H1 (cell line): ENCODE measurements around the gene ASTN2. TPM values are rescaled to one million over a fixed set of nuclear protein-coding genes. Genes with fewer than 3 reads are reported as not detected.

ENCODE experiments used
- CTCF ChIA-PET: fragments of 300-600 bp; sonication (Branson Sonifier 250); formaldehyde crosslinking; loops from one replicate; lab custom pipeline; 2021; ENCODE audit not compliant: partially characterized antibody; lab: Charles Lee
- POLR2A ChIA-PET: fragments of 300-600 bp; sonication (Branson Sonifier 250); formaldehyde crosslinking; loops from one replicate; lab custom pipeline; 2021; ENCODE audit warnings: inconsistent platforms; ENCODE audit not compliant: partially characterized antibody; lab: Charles Lee
- DNase-seq, 2 experiments: peaks; one replicate each; pipeline versions ENCODE4 v3.0.0 to v3.0.0-alpha.2; 2010 to 2022; ENCODE audit warnings: low spot score in 2 of 2, low read depth in 1 of 2, mixed read lengths in 1 of 2
- FAIRE-seq: peaks from 2 replicates; lab custom pipeline; 2011; peaks lifted over from hg19 to GRCh38; lab: Jason Lieb, UNC
- H2AFZ ChIP-seq: 2 replicates; pipeline ENCODE4 v1.8.1; 2012; ENCODE audit warnings: low read length, inconsistent platforms
- H2AK5ac ChIP-seq: 2 replicates; pipeline ENCODE4 v1.6.1; 2013; ENCODE audit warnings: low read depth, low read length
- H2BK120ac ChIP-seq: replicated peaks from 2 replicates; pipeline ENCODE3; 2013; ENCODE audit warnings: low read depth, low read length, inconsistent platforms
- H2BK12ac ChIP-seq: 2 replicates; pipeline ENCODE4 v1.6.1; 2013; ENCODE audit warnings: low read depth, low read length
- H2BK15ac ChIP-seq: 2 replicates; pipeline ENCODE4 v1.6.1; 2013; ENCODE audit warnings: low read length
- H2BK20ac ChIP-seq: 2 replicates; pipeline ENCODE4 v1.6.1; 2013; ENCODE audit warnings: low read length
- H2BK5ac ChIP-seq: 2 replicates; pipeline ENCODE4 v1.6.1; 2013; ENCODE audit warnings: low read depth, low read length
- H3K14ac ChIP-seq: 2 replicates; pipeline ENCODE4 v1.6.1; 2013; ENCODE audit warnings: inconsistent platforms; ENCODE audit not compliant: insufficient read length
- H3K18ac ChIP-seq: 2 replicates; pipeline ENCODE4 v1.6.1; 2013; ENCODE audit warnings: low read length; ENCODE audit errors: extremely low read depth
- H3K23ac ChIP-seq: 2 replicates; pipeline ENCODE4 v1.6.1; 2013; ENCODE audit warnings: inconsistent platforms; ENCODE audit not compliant: insufficient read length
- H3K23me2 ChIP-seq: 2 replicates; pipeline ENCODE4 v1.6.1; 2013; ENCODE audit warnings: low read depth, low read length
- H3K27ac ChIP-seq: 2 replicates; pipeline ENCODE4 v1.6.1; 2011; ENCODE audit warnings: low read depth, low read length, inconsistent platforms
- H3K27me3 ChIP-seq, 4 experiments: replicated peaks in 1 of 4; 1 replicate in 1 of 4; 2 replicates in 3 of 4; pipeline versions ENCODE4 v1.6.1 to v1.8.1; 2011 to 2013; ENCODE audit warnings: low read length in 3 of 4, mild to moderate bottlenecking in 3 of 4, inconsistent platforms in 2 of 4, mixed read lengths in 2 of 4, moderate library complexity in 1 of 4; ENCODE audit not compliant: control insufficient read depth in 3 of 4, insufficient read depth in 3 of 4; ENCODE audit errors: extremely low read depth in 1 of 4
- H3K36me3 ChIP-seq, 4 experiments: 2 replicates each; pipeline versions ENCODE4 v1.6.1 to v1.8.1; 2011 to 2013; ENCODE audit warnings: mild to moderate bottlenecking in 4 of 4, low read length in 3 of 4, moderate library complexity in 2 of 4, control low read depth in 1 of 4, inconsistent platforms in 1 of 4; ENCODE audit not compliant: insufficient read depth in 4 of 4, control insufficient read depth in 2 of 4
- H3K4ac ChIP-seq: replicated peaks from 2 replicates; pipeline ENCODE3; 2013; ENCODE audit warnings: low read length, low read depth, mixed read lengths, inconsistent platforms; ENCODE audit not compliant: insufficient read length
- H3K4me1 ChIP-seq, 4 experiments: replicated peaks in 1 of 4; 1 replicate in 1 of 4; 2 replicates in 3 of 4; pipeline versions ENCODE4 v1.6.1 to v1.8.1; 2011 to 2013; ENCODE audit warnings: low read length in 3 of 4, inconsistent platforms in 2 of 4, mixed read lengths in 1 of 4; ENCODE audit not compliant: insufficient read depth in 4 of 4, control insufficient read depth in 3 of 4
- H3K4me2 ChIP-seq, 2 experiments: 2 replicates each; pipeline versions ENCODE4 v1.6.1 to v1.8.1; 2011 to 2013; ENCODE audit warnings: low read depth in 2 of 2, low read length in 2 of 2, control low read depth in 1 of 2, inconsistent platforms in 1 of 2, mild to moderate bottlenecking in 1 of 2; ENCODE audit not compliant: insufficient read depth in 1 of 2
- H3K4me3 ChIP-seq, 4 experiments: fragments of 200-600, 300-600 bp in 1 of 4; sonication (generic), shearing (Covaris generic), sonication (Bioruptor Twin) in 1 of 4; 2 replicates each; pipeline versions ENCODE4 v1.5.1 to v1.8.1; 2011 to 2016; ENCODE audit warnings: low read length in 4 of 4, low read depth in 3 of 4, control low read depth in 2 of 4, inconsistent platforms in 2 of 4, mild to moderate bottlenecking in 2 of 4, mixed read lengths in 1 of 4, moderate library complexity in 1 of 4; ENCODE audit not compliant: insufficient read depth in 2 of 4; ENCODE audit errors: extremely low read depth in 1 of 4
- H3K56ac ChIP-seq: replicated peaks from 2 replicates; pipeline ENCODE3; 2013; ENCODE audit warnings: low read depth, mild to moderate bottlenecking, mixed read lengths, low read length, inconsistent platforms; ENCODE audit not compliant: insufficient read length
- H3K79me1 ChIP-seq: 2 replicates; pipeline ENCODE4 v1.6.1; 2013; ENCODE audit warnings: low read depth, low read length, control low read depth
- H3K79me2 ChIP-seq, 2 experiments: 2 replicates each; pipeline versions ENCODE4 v1.6.1 to v1.8.1; 2012 to 2013; ENCODE audit warnings: low read length in 2 of 2, mild to moderate bottlenecking in 2 of 2, inconsistent platforms in 1 of 2; ENCODE audit not compliant: insufficient read depth in 2 of 2, control insufficient read depth in 1 of 2
- H3K9ac ChIP-seq, 4 experiments: replicated peaks in 1 of 4; 1 replicate in 1 of 4; 2 replicates in 3 of 4; pipeline versions ENCODE4 v1.6.1 to v1.8.1; 2011 to 2013; ENCODE audit warnings: low read depth in 3 of 4, low read length in 3 of 4, control low read depth in 2 of 4, mild to moderate bottlenecking in 2 of 4, moderate library complexity in 2 of 4, inconsistent platforms in 1 of 4; ENCODE audit errors: extremely low read depth in 1 of 4
- H3K9me3 ChIP-seq, 2 experiments: 2 replicates each; pipeline versions ENCODE4 v1.6.1 to v1.8.1; 2012 to 2013; ENCODE audit warnings: mild to moderate bottlenecking in 2 of 2, moderate library complexity in 2 of 2, control low read depth in 1 of 2, inconsistent platforms in 1 of 2, low read depth in 1 of 2, low read length in 1 of 2, mixed read lengths in 1 of 2; ENCODE audit not compliant: insufficient read depth in 2 of 2
- H4K20me1 ChIP-seq, 2 experiments: replicated peaks in 1 of 2; 2 replicates each; pipeline versions ENCODE3 to v1.8.1; 2011 to 2013; ENCODE audit warnings: inconsistent platforms in 2 of 2, low read length in 2 of 2, mild to moderate bottlenecking in 1 of 2; ENCODE audit not compliant: insufficient read depth in 2 of 2, control insufficient read depth in 1 of 2
- H4K5ac ChIP-seq: 2 replicates; pipeline ENCODE4 v1.6.1; 2013; ENCODE audit warnings: low read length, low read depth, mixed read lengths, inconsistent platforms; ENCODE audit not compliant: insufficient read length
- H4K8ac ChIP-seq: 2 replicates; pipeline ENCODE4 v1.8.0; 2013; ENCODE audit warnings: mild to moderate bottlenecking, moderate library complexity, low read length, inconsistent platforms; ENCODE audit not compliant: insufficient read depth; ENCODE audit errors: extremely low read depth
- H4K91ac ChIP-seq: replicated peaks from 2 replicates; pipeline ENCODE3; 2013; ENCODE audit warnings: low read length, mixed read lengths, inconsistent platforms; ENCODE audit not compliant: insufficient read length
- ATF3 ChIP-seq: IDR thresholded peaks from 2 replicates; pipeline ENCODE4 v1.6.1; 2011; ENCODE audit warnings: low read depth, mild to moderate bottlenecking, low read length; ENCODE audit not compliant: insufficient read depth
- CHD2 ChIP-seq: IDR thresholded peaks from 2 replicates; pipeline ENCODE4 v1.6.1; 2012; ENCODE audit warnings: low read length, improper control_type of control experiment
- CREB1 ChIP-seq: IDR thresholded peaks from 2 replicates; pipeline ENCODE4 v1.6.1; 2012; ENCODE audit warnings: inconsistent platforms
- EGR1 ChIP-seq: IDR thresholded peaks from 2 replicates; pipeline ENCODE4 v1.6.1; 2011; ENCODE audit warnings: low read depth, low read length, borderline replicate concordance
- KDM4A ChIP-seq: IDR thresholded peaks from one replicate; pipeline ENCODE4 v1.7.1; 2012; ENCODE audit warnings: low read depth, mild to moderate bottlenecking, moderate library complexity, low read length, inconsistent platforms; ENCODE audit not compliant: severe bottlenecking
- POLR2A ChIP-seq, 2 experiments: IDR thresholded peaks; 1 replicate in 1 of 2; 2 replicates in 1 of 2; pipeline ENCODE4 v1.6.1; 2011; ENCODE audit warnings: low read depth in 2 of 2, low read length in 2 of 2, mild to moderate bottlenecking in 2 of 2; ENCODE audit errors: control extremely low read depth in 1 of 2
- POU5F1 ChIP-seq: IDR thresholded peaks from 2 replicates; pipeline ENCODE4 v1.6.1; 2011; ENCODE audit warnings: low read depth, mild to moderate bottlenecking, low read length, moderate library complexity
- SIN3A ChIP-seq, 2 experiments: IDR thresholded peaks in 1 of 2; conservative IDR thresholded peaks in 1 of 2; 2 replicates each; pipeline ENCODE4 v1.6.1; 2011 to 2012; ENCODE audit warnings: low read length in 2 of 2, improper control_type of control experiment in 1 of 2, low read depth in 1 of 2, mild to moderate bottlenecking in 1 of 2
- SUZ12 ChIP-seq: fragments of 200-600 bp; sonication (generic); IDR thresholded peaks from 2 replicates; pipeline ENCODE4 v1.6.1; 2012; ENCODE audit warnings: mild to moderate bottlenecking, inconsistent platforms, low read length, moderate library complexity, mixed read lengths
- TAF1 ChIP-seq: IDR thresholded peaks from 2 replicates; pipeline ENCODE4 v1.6.1; 2011; ENCODE audit warnings: mild to moderate bottlenecking, low read depth, low read length
- WGBS, 2 experiments: shearing (Covaris generic) in 1 of 2; methylation state at CpG; one replicate each; pipeline versions ENCODE4 v1.1.6 to v1.1.7; 2013 to 2015; ENCODE audit warnings: low lambda C conversion rate in 2 of 2, mixed read lengths in 2 of 2, inconsistent platforms in 1 of 2, low coverage in 1 of 2, missing lambda C conversion rate in 1 of 2; ENCODE audit not compliant: insufficient replicate concordance in 2 of 2, insufficient coverage in 1 of 2, insufficient read length in 1 of 2; ENCODE audit errors: extremely low coverage in 1 of 2, missing lambda C conversion rate in 1 of 2; 5-methylcytosine and 5-hydroxymethylcytosine counted together
- polyA plus RNA-seq, 7 experiments: library from polyadenylated mRNA; depleted of rRNA in 3 of 7; stranded (reverse) in 5 of 7; unstranded in 2 of 7; fragments of >200 nt in 5 of 7; fragments of 200-250 nt in 2 of 7; gene quantifications; 1 replicate in 5 of 7; 2 replicates in 1 of 7; 4 replicates in 1 of 7; pipeline versions ENCODE4 v1.2.1 to v1.2.3, GENCODE V29; 2011 to 2013; ENCODE audit warnings: missing spikeins in 2 of 7, mixed read lengths in 2 of 7
- total RNA-seq: library from RNA; stranded (reverse); fragmentation: NEBNext Ultra II Directional; extraction: Animal tissue kit (Norgen Biotek cat#: 25700); gene quantifications from 2 replicates; pipeline ENCODE4 v1.2.1, GENCODE V29; 2021

ASTN2 gene
- total and polyA plus RNA-seq, 2 of the 8 experiments (the other 6 are each of a cell fraction or from before 2014, with no cell fraction given) = 8.2 to 13.7 TPM

GRCh38 chr9:116733010-116733641 lies 681.7 kb downstream of the ASTN2 start:
- CTCF ChIA-PET = interaction anchor here (1.4 kb wide), 1 partner anchor 125 kb away, joined by 5 read pairs; no protein-coding TSS in a partner anchor
- Histone ChIP-seq H4K20me1 (no peaks in the 10 kb centered on the region), H3K23me2 (no peaks in the 10 kb centered on the region; the same call in 1 of the 2 replicates)

More at GRCh38 chr9:116733010-116733641, 681.7 kb downstream of the ASTN2 start:
- no peak overlapping the region for H2BK15ac ChIP-seq
- no peak overlapping the region for H2BK120ac ChIP-seq
- H2AK5ac ChIP-seq = no peak overlapping the region
- H3K18ac ChIP-seq = no peak overlapping the region
- H3K27ac ChIP-seq = no peak overlapping the region
- no peak overlapping the region for H4K8ac ChIP-seq
- H3K79me2 ChIP-seq = no peaks in the 10 kb centered on the region
- POLR2A ChIA-PET = no interaction called here
- H3K4me3 ChIP-seq = no peak overlapping the region
- no peak overlapping the region for H2BK12ac ChIP-seq
- H3K27me3 ChIP-seq = no peaks in the 10 kb centered on the region; a peak in 1 of 7 replicates
- no peaks in the 10 kb centered on the region for H3K36me3 ChIP-seq
- no peak overlapping the region for H2BK5ac ChIP-seq
- no peaks in the 10 kb centered on the region for H3K4me1 ChIP-seq
- H3K9ac ChIP-seq = no peak overlapping the region
- WGBS, 2 experiments = 89% methylated on average over 9 of the region's 9 CpGs; no CpG with 5 or more reads in 1 of the 2 experiments
- H4K91ac ChIP-seq = no peak overlapping the region
- DNase-seq = no peak
- no peak overlapping the region for H2BK20ac ChIP-seq
- H4K5ac ChIP-seq = no peak overlapping the region
- no peak overlapping the region for H3K23ac ChIP-seq
- FAIRE-seq = no peak
- no peak overlapping the region for H3K56ac ChIP-seq
- H2AFZ ChIP-seq = no peak overlapping the region
- H3K4ac ChIP-seq = no peak overlapping the region
- no peak overlapping the region for H3K4me2 ChIP-seq
- H3K14ac ChIP-seq = no peak overlapping the region
- no peaks in the 10 kb centered on the region for H3K79me1 ChIP-seq
- no peak for TF ChIP-seq CREB1
- no peak for TF ChIP-seq SIN3A (conservative IDR thresholded peaks at IDR 0.05 in 1 of 2, IDR thresholded peaks at IDR 0.05 in 1 of 2; ENCODE audit: low read depth in 1 of 2, low read length in 2 of 2)
- TF ChIP-seq ATF3 = no peak
- TF ChIP-seq EGR1 = no peak
- no peak for TF ChIP-seq CHD2
- TF ChIP-seq POLR2A (IDR thresholded peaks at IDR 0.05; ENCODE audit: control extremely low read depth in 1 of 2, low read depth in 2 of 2, low read length in 2 of 2) = no peak
- no peak for TF ChIP-seq KDM4A
- no peak for TF ChIP-seq TAF1
- TF ChIP-seq SUZ12 = no peak
- no peak for TF ChIP-seq POU5F1
- H3K9me3 ChIP-seq = no peaks in the 10 kb centered on the region
